ENCODE results near the gene MDC1.
A peak's percentile ranks its signal among the peaks of the same experiment; 100 is the strongest.
"Not testable (repeated sequence)": the region's sequence is repeated elsewhere in the genome, so short reads cannot be mapped to it uniquely, and the experiment has no call there.

MDC1 gene, protein sequence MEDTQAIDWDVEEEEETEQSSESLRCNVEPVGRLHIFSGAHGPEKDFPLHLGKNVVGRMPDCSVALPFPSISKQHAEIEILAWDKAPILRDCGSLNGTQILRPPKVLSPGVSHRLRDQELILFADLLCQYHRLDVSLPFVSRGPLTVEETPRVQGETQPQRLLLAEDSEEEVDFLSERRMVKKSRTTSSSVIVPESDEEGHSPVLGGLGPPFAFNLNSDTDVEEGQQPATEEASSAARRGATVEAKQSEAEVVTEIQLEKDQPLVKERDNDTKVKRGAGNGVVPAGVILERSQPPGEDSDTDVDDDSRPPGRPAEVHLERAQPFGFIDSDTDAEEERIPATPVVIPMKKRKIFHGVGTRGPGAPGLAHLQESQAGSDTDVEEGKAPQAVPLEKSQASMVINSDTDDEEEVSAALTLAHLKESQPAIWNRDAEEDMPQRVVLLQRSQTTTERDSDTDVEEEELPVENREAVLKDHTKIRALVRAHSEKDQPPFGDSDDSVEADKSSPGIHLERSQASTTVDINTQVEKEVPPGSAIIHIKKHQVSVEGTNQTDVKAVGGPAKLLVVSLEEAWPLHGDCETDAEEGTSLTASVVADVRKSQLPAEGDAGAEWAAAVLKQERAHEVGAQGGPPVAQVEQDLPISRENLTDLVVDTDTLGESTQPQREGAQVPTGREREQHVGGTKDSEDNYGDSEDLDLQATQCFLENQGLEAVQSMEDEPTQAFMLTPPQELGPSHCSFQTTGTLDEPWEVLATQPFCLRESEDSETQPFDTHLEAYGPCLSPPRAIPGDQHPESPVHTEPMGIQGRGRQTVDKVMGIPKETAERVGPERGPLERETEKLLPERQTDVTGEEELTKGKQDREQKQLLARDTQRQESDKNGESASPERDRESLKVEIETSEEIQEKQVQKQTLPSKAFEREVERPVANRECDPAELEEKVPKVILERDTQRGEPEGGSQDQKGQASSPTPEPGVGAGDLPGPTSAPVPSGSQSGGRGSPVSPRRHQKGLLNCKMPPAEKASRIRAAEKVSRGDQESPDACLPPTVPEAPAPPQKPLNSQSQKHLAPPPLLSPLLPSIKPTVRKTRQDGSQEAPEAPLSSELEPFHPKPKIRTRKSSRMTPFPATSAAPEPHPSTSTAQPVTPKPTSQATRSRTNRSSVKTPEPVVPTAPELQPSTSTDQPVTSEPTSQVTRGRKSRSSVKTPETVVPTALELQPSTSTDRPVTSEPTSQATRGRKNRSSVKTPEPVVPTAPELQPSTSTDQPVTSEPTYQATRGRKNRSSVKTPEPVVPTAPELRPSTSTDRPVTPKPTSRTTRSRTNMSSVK (N-terminal part only)

DNA sequence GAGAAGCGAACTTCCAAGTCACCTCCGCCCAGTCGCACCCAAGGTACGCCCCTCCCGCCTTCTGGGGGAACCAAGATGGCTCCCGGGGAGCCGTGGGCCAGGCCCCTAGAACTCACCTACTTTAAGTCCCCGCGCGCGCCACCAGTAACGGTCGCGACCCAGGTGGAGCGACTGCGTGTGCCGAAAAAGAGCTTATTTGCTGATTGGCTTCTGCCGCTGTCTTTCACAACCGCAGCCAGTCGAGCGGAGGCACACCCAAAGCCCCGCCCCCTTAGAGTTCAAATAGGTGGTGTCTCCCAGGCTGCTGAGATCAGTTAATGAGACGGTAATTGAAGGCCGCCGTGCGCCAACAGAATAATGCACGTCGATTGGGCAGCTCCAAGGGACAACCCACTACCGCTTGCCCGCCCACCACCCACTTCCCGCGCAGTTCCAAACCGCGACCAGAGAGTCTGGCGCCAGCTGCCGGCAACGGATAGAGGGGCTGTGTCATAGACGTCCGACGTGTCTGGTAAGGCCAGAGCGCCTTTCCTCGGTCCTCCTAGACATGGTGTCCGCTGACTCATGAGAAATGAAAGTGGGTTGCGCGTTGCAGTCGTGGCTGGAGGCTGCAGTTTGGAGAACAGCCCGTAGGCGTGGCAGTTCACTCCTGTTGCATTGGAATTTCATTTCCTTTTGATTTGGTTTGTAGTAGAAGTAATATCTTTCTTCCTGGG, at the start of gene MDC1:
Gene MDC1 (minus strand): TSS at position 153 of the 716 bp plus-strand sequence. CDS start 2,106 bp downstream, outside the sequence.
- peak; percentile 99 for FAIRE-seq

DNA sequence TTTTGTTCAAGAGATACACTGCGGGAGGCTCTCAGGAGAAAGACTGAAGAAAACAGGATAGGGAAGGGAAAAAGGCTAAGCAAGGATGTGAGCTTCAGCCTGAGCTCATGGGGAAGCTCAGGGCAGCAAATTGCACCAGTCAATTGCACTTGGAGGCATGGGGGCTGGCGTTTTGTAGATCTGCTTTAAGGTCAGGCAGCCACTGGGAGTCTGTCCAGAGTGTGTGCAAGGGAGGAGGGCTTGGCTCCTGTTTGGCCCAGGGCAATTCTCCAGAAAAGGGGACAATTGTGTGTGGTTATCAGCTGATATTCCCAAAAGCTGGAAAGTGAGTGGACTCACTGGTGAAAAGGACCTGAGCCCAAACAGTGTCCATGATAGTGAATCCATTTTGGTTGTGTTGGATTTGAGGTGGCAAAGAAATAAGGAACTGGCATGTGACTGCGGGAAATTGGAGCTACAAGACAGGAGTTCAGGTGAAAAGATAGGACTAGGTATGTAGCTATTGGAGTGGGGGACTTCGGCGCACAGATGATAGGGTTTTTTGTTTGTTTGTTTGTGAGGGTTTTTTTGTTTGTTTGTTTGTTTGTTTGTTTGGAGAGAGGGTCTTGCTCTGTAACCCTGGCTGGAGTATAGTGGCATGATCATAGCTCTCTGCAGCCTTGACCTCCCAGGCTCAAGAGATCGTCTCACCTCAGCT, 49.5 kb upstream of the MDC1 start:
- FAIRE-seq, result no peak

DNA sequence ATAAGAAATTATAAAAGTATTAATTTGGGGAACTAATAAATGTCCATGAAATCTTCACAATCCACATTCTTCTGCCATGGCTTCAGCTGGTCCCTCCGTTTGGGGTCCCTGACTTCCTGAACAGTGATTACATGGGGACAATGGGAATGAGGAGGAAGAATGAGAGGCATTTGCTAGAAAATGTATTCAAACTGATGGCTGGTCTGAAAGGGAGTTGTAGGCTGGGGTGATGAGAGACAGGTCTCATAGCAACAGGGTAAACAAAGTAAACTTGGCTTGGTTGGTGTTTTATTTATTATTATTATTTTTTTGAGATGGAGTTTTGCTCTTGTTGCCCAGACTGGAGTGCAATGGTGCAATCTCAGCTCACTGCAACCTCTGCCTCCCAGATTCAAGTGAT, 48.4 kb upstream of the MDC1 start:
- FAIRE-seq, result not testable (repeated sequence)

DNA sequence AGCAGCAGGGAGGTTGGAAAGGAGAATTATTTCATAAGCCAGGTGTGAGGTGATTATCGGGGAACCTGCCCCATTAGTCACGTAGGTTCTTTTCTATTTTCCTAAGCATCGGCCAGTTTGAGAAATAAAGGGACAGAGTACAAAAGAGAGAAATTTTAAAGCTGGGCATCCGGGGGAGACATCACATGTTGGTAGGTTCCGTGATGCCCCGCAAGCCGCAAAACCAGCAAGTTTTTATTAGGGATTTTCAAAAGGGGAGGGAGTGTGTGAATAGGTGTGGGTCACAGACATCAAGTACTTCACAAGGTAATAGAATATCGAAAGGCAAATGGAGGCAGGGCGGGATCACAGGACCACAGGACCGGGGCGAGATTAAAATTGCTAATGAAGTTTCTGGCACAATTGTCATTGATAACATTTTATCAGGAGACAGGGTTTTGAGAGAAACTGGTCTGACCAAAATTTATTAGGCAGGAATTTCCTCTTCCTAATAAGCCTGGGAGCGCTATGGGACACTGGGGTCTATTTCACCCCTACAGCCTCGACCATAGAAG, 47.5 kb upstream of the MDC1 start:
- FAIRE-seq, result not testable (repeated sequence)

DNA sequence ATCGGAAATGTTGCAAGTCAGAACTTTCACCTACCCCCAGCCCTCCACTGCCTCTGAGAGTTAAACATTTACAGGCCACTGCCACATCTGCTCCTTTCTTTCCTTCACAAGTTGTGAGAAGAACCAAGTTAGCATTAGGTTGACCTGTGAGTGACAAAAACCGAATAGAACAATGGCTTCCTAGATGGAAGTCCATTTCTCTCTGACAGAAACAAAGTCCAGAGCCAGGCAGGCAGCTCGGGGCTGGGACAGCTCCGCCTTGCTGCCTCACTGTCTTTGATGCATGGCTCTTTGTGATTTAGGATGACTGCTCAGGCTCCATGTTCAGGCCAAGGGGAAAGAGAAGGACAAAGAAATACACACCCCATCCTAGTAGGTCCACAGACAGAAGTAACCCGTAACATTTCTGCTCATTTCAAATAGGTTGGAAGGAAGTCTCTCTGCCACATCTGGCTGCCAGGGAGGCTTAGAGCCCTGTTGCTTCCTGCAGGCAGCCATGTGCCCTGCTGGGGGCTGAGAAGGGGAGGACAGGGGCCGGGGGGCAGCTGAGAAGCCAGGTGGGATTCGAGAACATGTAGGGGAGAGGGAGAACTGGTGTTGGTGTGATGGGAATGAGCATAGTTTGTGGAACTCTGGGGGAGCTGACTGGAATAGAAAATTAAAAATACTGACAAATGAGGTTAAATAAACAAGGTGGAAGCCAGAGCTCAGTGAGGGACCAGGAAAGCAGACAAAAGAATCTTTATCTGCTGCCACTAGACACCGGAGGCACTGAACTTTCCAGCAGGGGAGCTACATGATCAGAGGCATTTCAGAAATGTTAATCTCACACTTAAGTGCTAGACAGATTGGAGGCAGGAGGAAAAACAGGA, 46.8 kb upstream of the MDC1 start:
- no peak for FAIRE-seq

DNA sequence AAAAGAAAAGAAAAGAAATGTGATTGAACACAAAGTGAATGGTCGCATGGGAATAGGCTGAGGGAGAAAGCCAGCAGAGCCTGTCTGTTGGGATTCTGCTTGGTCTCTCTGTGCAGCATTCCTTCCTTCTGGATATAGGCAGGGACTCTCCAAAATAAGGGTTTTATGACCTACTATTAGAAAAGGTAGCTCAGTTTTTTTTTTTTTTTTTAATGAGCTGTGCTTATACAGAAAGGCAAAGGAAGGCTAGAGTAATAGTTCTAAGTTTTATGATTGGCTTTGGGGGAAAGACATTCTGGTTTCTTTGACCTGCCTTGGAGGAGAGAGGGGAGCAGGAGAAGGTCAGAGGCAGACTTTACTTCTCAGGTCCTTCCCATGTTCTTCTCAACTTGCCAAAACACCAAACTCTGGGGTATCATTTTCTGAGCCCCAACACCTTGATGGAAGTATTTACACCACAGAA, 46.1 kb upstream of the MDC1 start:
- no peak for FAIRE-seq

DNA sequence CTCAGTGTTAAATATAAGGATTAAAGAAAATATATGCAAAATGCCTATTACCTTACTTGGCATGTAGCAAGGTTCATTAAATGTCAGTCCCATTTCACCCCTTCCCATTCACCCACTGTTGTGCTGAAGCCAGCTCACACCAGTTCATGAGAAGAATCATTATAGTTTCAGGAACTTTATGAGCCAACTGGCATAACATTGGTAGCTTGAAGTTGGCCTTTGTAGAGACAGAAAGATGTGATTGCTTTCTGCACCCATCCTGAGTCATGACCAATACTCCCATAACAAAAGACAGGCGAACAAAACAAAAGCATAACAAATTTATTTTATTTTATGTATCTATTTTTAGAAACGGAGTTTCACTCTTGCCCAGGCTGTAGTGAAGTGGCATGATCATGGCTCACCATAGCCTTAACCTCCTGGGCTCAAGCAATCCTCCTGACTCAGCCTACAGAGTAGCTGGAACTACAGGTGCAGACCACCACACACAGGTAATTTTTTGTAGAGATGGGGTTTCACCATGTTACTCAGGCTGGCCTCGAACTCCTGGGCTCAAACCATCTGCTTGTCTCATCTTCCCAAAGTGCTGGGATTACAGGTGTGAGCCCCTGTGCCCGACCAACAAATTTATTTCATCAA, 44.8 kb upstream of the MDC1 start:
- no peak for FAIRE-seq

DNA sequence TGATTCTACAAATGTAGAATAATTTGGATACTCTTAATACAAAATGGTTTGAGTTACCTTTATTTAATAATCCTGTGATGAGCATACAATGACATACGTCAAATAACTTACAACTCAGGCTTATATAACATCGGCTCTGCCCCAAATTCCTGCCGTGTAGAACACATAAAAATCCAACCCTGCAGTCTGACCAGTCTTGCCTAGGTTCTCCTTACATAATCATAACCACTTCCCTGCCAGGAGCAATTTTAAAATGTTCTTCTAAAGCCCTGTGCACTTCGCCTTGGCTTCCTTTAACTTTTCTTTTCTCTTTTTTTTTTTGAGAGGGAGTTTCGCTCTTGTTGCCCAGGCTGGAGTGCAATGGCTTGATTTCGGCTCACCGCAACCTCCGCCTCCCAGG, 43.5 kb upstream of the MDC1 start:
- no peak for FAIRE-seq

DNA sequence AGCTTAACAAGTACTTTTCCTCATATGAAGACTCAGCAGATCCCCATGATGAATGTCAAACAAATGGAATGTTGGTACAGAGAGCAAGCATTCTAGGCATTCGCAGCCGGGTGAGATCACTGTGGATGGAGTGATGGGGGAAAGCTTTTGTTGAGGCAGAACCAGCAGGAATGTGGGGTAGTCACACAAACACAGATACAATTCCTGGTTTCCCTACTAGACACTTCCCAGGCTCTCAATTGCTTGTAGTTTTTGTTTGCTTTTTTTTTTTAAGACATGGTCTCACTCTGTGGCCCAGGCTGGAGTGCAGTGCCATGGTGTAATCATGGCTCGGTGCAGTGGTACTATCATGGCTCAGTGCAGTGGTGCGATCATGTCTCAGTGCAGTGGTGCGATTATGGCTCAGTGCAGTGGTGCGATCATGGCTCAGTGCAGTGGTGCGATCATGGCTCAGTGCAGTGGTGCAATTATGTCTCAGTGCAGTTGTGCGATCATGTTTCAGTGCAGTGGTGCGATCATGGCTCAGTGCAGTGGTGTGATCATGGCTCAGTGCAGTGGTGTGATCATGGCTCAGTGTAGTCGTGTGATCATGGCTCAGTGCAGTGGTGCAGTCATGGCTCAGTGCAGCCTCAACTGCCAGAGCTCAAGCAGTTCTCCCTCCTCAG, 42.6 kb upstream of the MDC1 start:
- no peak for FAIRE-seq

DNA sequence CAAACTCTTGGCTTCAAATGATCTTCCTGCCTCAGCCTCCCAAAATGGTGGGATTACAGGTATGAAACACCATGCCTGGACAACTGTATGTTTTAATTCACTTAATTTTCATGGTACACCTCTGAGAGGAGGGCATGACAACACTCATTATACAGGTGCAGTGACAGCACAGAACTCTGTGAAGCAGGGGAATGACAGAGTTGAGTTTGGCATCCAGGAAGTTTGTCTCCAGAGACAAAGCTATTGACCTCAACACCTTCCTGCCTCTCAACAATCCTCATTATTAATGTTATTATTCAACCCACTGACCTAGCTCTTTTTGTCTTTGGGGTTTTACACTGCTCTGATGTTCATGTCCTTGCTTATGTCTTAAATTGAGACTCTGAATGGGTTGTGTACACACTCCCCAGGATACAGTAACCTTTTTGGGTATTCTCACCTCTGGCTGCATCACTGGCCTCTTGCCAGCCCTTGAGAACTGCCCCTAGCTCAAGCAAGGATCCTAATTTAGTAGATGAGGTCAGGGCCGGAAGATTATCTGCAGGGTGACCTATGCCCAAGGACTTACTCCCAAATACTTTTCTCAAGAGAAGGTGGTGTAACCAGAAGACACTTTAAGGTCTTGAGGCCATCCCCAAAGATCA, 40.3 kb upstream of the MDC1 start:
- no peak for FAIRE-seq

DNA sequence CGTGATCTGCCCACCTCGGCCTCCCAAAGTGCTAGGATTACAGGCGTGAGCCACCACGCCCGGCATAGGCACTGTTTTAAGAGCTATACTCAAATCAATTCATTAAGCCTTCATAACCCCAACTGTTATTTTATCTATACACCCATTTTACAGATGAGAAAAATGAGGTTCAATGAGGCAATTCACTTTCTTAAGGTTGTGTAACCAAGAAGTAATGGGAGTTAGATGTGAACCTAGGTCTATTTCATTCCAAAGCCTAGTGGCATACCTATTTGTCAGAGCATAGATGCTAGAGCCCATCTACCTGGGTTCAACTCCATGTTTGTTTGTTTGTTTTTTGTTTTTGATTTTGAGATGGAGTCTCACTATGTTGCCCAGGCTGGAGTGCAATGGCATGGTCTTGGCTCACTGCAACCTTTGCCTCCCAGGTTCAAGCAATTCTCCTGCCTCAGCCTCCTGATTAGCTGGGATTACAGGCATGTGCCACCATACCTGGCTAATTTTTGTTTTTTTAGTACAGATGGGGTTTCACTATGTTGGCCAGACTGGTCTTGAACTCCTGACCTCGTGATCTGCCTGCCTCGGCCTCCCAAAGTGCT, 39.4 kb upstream of the MDC1 start:
- not testable (repeated sequence) for FAIRE-seq

DNA sequence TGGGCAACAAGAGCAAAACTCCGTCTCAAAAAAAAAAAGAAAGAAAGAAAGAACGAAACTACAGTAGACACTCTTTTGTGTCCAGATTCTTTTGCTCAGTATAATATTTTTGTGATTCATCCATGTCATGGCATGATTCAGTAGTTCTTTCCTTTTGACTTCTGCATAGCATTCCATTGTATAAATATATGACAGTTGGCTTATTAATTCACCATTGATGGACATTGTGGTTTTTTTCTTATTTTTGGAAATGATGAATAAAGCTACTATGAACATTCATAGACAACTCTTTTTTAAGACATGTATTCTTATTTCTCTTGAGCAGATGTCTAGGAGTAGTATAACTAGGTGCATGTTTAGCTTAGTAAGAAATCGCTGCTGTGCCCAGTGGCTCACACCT, 37.5 kb upstream of the MDC1 start:
- no peak for FAIRE-seq

DNA sequence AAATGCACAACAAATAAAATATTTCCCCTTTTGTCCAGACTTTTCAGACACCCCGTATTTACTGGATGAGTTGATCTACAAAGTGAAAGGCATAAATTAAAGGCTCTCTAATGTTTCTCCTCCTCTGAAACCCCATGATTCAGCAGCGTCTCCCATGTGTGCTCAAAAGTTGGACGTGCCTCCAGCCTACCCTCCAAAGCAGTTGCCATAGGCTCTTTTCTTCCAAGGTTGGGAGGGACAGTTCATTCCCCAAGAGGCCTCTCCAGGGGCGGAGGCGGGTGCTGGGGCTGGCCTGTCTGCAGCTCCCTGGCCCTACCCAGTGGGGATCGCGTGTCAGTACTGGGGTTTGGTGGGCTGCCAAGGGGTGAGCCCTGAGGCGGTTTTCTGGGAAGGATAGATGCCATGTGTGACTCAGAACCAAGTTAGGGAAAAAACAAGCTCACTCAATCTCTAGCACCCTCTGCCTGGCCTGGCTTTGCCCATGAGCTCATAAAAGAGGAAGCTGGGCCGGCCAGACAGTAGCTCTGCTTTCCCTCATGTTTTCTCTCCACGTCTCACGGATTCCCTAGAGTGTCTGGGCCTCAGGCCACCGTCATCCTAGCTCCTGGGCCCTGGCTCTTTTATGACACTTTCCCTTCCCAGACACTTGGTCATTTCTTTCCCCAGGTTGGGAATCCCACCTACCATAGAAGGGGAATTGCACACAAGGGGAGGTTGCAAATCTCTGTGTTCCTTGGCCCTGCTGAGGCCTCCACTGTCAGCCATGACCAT, 35.3 kb upstream of the MDC1 start:
- no peak for FAIRE-seq

DNA sequence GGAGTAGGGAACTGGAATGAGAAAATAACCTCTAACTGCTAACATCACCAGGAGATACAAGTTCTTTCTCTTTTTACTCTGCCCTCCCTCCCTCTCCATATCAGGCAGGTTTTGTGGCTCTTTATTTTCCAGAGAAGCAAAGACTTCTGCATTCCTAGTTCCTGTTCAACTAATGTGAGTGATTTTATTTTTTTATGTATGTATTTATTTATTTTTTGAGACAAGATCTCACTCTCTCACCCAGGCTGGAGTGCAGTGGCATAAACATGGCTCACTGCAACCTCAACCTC, 33.2 kb upstream of the MDC1 start:
- no peak for FAIRE-seq

DNA sequence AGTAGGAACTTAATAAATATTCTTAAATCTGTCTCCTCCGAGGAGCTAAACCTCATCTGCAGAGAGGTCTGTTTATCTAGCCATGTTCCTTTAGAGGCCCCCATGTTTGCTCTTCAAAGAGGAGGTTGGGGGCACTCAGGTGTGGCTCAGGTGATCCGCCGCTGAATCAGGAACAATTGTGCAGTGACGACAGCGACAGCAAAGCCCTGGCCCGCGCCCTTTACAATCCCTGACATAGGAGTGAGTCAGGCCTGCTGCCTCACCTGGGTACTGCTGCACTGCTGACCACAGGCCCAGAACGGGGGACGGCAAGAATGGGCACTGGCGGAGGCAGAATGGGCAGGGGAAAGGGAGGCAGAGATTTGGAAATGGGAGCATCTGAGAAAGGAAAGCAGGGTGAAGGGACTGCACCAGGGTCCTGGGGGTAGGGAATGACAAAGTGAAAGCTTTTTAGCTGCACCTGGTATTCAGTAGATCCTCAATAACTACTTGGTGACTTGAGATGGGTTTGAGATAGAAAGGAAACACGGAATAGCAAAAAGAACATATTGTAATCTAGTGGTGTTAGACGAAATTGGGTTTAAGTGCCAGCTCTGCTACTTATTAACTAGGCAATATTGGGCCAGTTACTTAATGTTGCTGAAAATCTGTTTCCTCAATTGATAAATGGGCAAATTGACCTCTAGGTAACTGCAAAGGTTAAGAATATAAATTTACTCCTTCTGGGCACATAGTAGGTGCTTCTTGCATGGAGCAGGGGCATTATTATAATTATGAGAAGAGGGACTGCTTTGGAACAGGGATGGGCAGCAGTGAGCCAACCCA, 32.7 kb upstream of the MDC1 start:
- FAIRE-seq, result no peak

DNA sequence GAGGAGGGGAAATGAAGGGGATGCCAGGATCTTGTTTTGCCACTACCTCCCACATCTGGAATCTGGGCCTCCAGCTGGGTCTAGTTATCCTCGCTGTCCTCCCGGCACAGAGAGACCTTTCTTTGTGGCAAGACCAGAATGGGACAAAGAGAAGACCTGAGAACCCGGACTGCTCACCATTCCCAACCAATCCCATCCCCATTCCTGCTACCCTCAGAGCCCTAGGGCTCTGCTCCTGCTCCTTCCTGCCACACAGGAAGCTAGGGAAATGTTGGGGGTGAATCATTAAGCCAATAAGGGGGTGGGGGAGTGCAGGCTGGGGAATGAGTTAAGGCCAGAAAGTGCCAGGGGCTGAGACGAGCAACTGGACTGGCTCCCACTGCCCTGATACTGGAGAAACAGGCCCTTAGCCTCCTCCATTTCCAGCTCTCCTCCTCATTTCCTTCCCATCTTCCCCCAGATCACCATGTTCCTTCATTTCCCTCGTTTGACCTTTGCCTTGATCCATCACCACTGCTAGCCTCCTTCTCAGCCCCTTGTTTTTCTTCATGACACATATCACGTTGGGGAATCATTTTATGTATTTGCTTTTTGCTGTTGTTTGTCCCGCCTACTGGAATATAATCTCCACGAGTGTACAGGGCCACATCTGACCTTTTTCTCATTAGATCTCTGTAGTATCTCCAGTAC, 31.9 kb upstream of the MDC1 start:
- FAIRE-seq, result no peak
